NCI-H460 (cell line): ENCODE results near the gene TEAD3. TPM values are rescaled to one million over a fixed set of nuclear protein-coding genes. Genes with fewer than 3 reads are reported as not detected.

Source experiments
- DNase-seq: peaks from one replicate; pipeline ENCODE4 v3.0.0-alpha.2; 2016; ENCODE audit warnings: low read depth; ENCODE audit errors: extremely low read depth
- total RNA-seq: library from RNA; depleted of rRNA; stranded (reverse); fragments of >200 nt; shearing (Covaris generic); gene quantifications from 2 replicates; pipeline ENCODE4 v1.2.3, GENCODE V29; 2014

Gene TEAD3
- total RNA-seq, 1 experiment from 2014 or later: 2.4 TPM

GRCh38 chr6:35493307-35493983 lies 3.4 kb downstream of the TEAD3 start:
- no peak for DNase-seq

- DNase-seq: no peak
Observed at GRCh38 chr6:35492974-35493284, 4.0 kb downstream of the TEAD3 start.

GRCh38 chr6:35492258-35492973 lies 4.5 kb downstream of the TEAD3 start:
- DNase-seq: no peak

- DNase-seq: no peak
Observed at GRCh38 chr6:35491558-35492257, 5.2 kb downstream of the TEAD3 start.

- no peak for DNase-seq
Observed at GRCh38 chr6:35490821-35491557, 5.9 kb downstream of the TEAD3 start.

- no peak for DNase-seq
Observed at GRCh38 chr6:35489995-35490791, 6.7 kb downstream of the TEAD3 start.

- no peak for DNase-seq
Observed at GRCh38 chr6:35489066-35489465, 7.8 kb downstream of the TEAD3 start.

- no peak for DNase-seq
Observed at GRCh38 chr6:35488517-35488862, 8.4 kb downstream of the TEAD3 start.

GRCh38 chr6:35487658-35488516 lies 9.0 kb downstream of the TEAD3 start:
- no peak for DNase-seq

- DNase-seq: no peak
Observed at GRCh38 chr6:35486005-35486925, 10.6 kb downstream of the TEAD3 start.

GRCh38 chr6:35485402-35485877 lies 11.4 kb downstream of the TEAD3 start:
- DNase-seq: no peak

- no peak for DNase-seq
Observed at GRCh38 chr6:35484921-35485392, 11.9 kb downstream of the TEAD3 start.

GRCh38 chr6:35483893-35484645 lies 12.8 kb downstream of the TEAD3 start:
- no peak for DNase-seq

GRCh38 chr6:35483490-35483889 lies 13.4 kb downstream of the TEAD3 start:
- DNase-seq: no peak

GRCh38 chr6:35483062-35483461 lies 13.8 kb downstream of the TEAD3 start:
- DNase-seq: no peak

- DNase-seq: no peak
Observed at GRCh38 chr6:35481226-35481625, 15.7 kb downstream of the TEAD3 start.

- no peak for DNase-seq
Observed at GRCh38 chr6:35480176-35480575, 16.7 kb downstream of the TEAD3 start.
